IMR-90 (cell line): Measurements from ENCODE around the gene FLYWCH1. TPM values are rescaled to one million over a fixed set of nuclear protein-coding genes. Genes with fewer than 3 reads are reported as not detected.

ENCODE experiments used
- BHLHE40 ChIP-seq: fragments of 150-350 bp; IDR thresholded peaks from 2 replicates; pipeline ENCODE4 v1.6.1; 2016; ENCODE audit warnings: mild to moderate bottlenecking, low read depth, low read length
- MAZ ChIP-seq: IDR thresholded peaks from 2 replicates; pipeline ENCODE4 v1.6.1; 2012; ENCODE audit warnings: low read depth, mild to moderate bottlenecking, low read length, improper control_type of control experiment, moderate library complexity, borderline replicate concordance
- MXI1 ChIP-seq: IDR thresholded peaks from 2 replicates; pipeline ENCODE4 v1.6.1; 2012; ENCODE audit warnings: low read depth, mild to moderate bottlenecking, low read length, moderate library complexity, borderline replicate concordance
- NFE2L2 ChIP-seq: fragments of 150-350 bp; IDR thresholded peaks from 2 replicates; pipeline ENCODE4 v1.6.1; 2016; ENCODE audit warnings: low read depth, mild to moderate bottlenecking, low read length
- RAD21 ChIP-seq: IDR thresholded peaks from 2 replicates; pipeline ENCODE4 v1.6.1; 2012; ENCODE audit warnings: low read length, improper control_type of control experiment
- polyA plus RNA-seq, 3 experiments: library from polyadenylated mRNA; depleted of rRNA; stranded (reverse); fragments of >200 nt; gene quantifications; 2 replicates each; pipeline ENCODE4 v1.2.3, GENCODE V29; 2012; ENCODE audit warnings: low replicate concordance in 1 of 3
- total RNA-seq: library from RNA; depleted of rRNA; stranded (reverse); fragments of >200 nt; gene quantifications from 2 replicates; pipeline ENCODE4 v1.2.3, GENCODE V29; 2012
- TF ChIP-seq, protein P1 (sequence below): conservative IDR thresholded peaks from 2 replicates; pipeline ENCODE4 v1.5.1; 2012; ENCODE audit warnings: mild to moderate bottlenecking, low read depth, low read length, improper control_type of control experiment

Gene FLYWCH1
- total and polyA plus RNA-seq, 2 of the 4 experiments (the other 2 are of a cell fraction) = 14.3 to 25.2 TPM

DNA sequence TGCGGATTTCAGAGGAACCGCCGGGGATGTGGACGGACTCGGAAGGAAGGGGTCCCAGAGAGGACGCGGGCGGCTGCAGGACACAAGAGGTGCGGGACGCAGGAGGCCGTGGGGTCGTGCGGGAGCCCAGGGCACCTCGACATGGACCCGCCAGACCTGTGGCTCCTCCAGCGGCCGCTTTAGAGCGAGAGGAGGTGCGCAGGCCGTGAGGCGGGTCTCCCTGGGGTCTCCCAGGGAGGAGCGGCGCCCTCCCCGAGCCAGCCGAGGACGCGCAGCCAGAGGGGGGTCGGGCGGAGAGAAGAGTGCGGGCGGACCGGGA, 6.8 kb upstream of the FLYWCH1 start (continued):
- TF ChIP-seq, protein P1, sequence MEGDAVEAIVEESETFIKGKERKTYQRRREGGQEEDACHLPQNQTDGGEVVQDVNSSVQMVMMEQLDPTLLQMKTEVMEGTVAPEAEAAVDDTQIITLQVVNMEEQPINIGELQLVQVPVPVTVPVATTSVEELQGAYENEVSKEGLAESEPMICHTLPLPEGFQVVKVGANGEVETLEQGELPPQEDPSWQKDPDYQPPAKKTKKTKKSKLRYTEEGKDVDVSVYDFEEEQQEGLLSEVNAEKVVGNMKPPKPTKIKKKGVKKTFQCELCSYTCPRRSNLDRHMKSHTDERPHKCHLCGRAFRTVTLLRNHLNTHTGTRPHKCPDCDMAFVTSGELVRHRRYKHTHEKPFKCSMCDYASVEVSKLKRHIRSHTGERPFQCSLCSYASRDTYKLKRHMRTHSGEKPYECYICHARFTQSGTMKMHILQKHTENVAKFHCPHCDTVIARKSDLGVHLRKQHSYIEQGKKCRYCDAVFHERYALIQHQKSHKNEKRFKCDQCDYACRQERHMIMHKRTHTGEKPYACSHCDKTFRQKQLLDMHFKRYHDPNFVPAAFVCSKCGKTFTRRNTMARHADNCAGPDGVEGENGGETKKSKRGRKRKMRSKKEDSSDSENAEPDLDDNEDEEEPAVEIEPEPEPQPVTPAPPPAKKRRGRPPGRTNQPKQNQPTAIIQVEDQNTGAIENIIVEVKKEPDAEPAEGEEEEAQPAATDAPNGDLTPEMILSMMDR = no peak
- TF ChIP-seq RAD21 (no peak), NFE2L2 (no peak), MXI1 (no peak), MAZ (no peak), BHLHE40 (no peak)
